Thoracic aorta (tissue), 2 donors: ENCODE results near the gene FN3K. TPM values are rescaled to one million over a fixed set of nuclear protein-coding genes. Genes with fewer than 3 reads are reported as not detected.

Experiments
- ATAC-seq: fragments of 150-250 bp; one replicate; pipeline ENCODE4 v1.8.0; 2017; ENCODE audit warnings: low read depth; ENCODE audit not compliant: insufficient number of reproducible peaks, low FRiP score
- DNase-seq: peaks from one replicate; pipeline ENCODE4 v3.0.0-alpha.2; 2020; ENCODE audit warnings: low spot score
- H3K27ac ChIP-seq, 2 donors: fragments of 200-600 bp; sonication (generic); 1 replicate in 1 of 2; 2 replicates in 1 of 2; pipeline ENCODE4 v1.5.1; 2016; ENCODE audit warnings: mild to moderate bottlenecking in 2 of 2, moderate library complexity in 2 of 2
- H3K27me3 ChIP-seq: fragments of 200-600 bp; sonication (generic); replicated peaks from 2 replicates; pipeline ENCODE4 v1.6.0; 2016; ENCODE audit warnings: mild to moderate bottlenecking; ENCODE audit not compliant: insufficient read depth
- H3K36me3 ChIP-seq: fragments of 200-600 bp; sonication (generic); one replicate; pipeline ENCODE4 v1.5.1; 2016
- H3K4me1 ChIP-seq, 2 donors: fragments of 200-600 bp; sonication (generic); 1 replicate in 1 of 2; 2 replicates in 1 of 2; pipeline versions ENCODE4 v1.5.1 to v1.6.0; 2016; ENCODE audit warnings: low read depth in 2 of 2, mild to moderate bottlenecking in 1 of 2; ENCODE audit not compliant: control insufficient read depth in 1 of 2
- H3K4me3 ChIP-seq: fragments of 200-600 bp; sonication (generic); 2 replicates; pipeline ENCODE4 v1.5.1; 2016; ENCODE audit warnings: mild to moderate bottlenecking
- H3K9me3 ChIP-seq: fragments of 200-600 bp; sonication (generic); 2 replicates; pipeline ENCODE4 v1.5.1; 2016
- CTCF ChIP-seq: fragments of 200-600 bp; sonication (generic); IDR thresholded peaks from one replicate; pipeline ENCODE4 v1.5.1; 2019; ENCODE audit warnings: antibody characterized with exemption
- total RNA-seq, 2 donors: library from RNA; depleted of rRNA; stranded (reverse); fragments of >200 nt; gene quantifications; one replicate each; pipeline versions ENCODE4 v1.1.0 to v1.2.3, GENCODE V29; 2016

FN3K gene
- total RNA-seq, 2 donors from 2014 or later: 8.3 to 10.4 TPM

- no peak overlapping the region for H3K4me3 ChIP-seq
Measured at GRCh38 chr17:82718986-82719685, 16.3 kb upstream of the FN3K start.

GRCh38 chr17:82720204-82720603, 15.2 kb upstream of the FN3K start:
- Histone ChIP-seq H3K27me3 (no peaks in the 10 kb centered on the region), H3K4me1 (peaks cover 4 to 20% of the 10 kb centered on the region in 2 donors), H3K36me3 (peaks cover 22% of the 10 kb centered on the region), H3K4me3 (no peak overlapping the region), H3K9me3 (no peaks in the 10 kb centered on the region), H3K27ac (no peak overlapping the region)
- ATAC-seq (no peak), DNase-seq (no peak)
- no peak for TF ChIP-seq CTCF

More at GRCh38 chr17:82718986-82719685, 16.3 kb upstream of the FN3K start:
- no peak overlapping the region for H3K27ac ChIP-seq
- H3K9me3 ChIP-seq: no peaks in the 10 kb centered on the region
- H3K4me1 ChIP-seq: peaks cover 4 to 20% of the 10 kb centered on the region in 2 donors
- DNase-seq (no peak), ATAC-seq (no peak)
- H3K27me3 ChIP-seq: no peaks in the 10 kb centered on the region
- H3K36me3 ChIP-seq: peaks cover 22% of the 10 kb centered on the region
- TF ChIP-seq CTCF: no peak

GRCh38 chr17:82722341-82723013, 12.9 kb upstream of the FN3K start:
- ATAC-seq (no peak), DNase-seq (no peak)
- H3K4me1 ChIP-seq: peaks cover 4 to 10% of the 10 kb centered on the region in 2 donors
- no peak overlapping the region for H3K4me3 ChIP-seq
- peaks cover 25% of the 10 kb centered on the region for H3K36me3 ChIP-seq
- H3K27ac ChIP-seq: no peak overlapping the region
- no peaks in the 10 kb centered on the region for H3K9me3 ChIP-seq
- TF ChIP-seq CTCF: no peak
- H3K27me3 ChIP-seq: no peaks in the 10 kb centered on the region

- DNase-seq (no peak), ATAC-seq (no peak)
- no peak for TF ChIP-seq CTCF
- H3K4me3 ChIP-seq: no peak overlapping the region
- H3K27ac ChIP-seq: no peak overlapping the region
- H3K4me1 ChIP-seq: peaks cover 0 to 2% of the 10 kb centered on the region in 2 donors
- no peaks in the 10 kb centered on the region for H3K9me3 ChIP-seq
- peaks cover 25% of the 10 kb centered on the region for H3K36me3 ChIP-seq
- H3K27me3 ChIP-seq: no peaks in the 10 kb centered on the region
Measured at GRCh38 chr17:82723169-82723807, 12.1 kb upstream of the FN3K start.

GRCh38 chr17:82726427-82726826, 9.0 kb upstream of the FN3K start:
- ATAC-seq (no peak), DNase-seq (no peak)
- peaks cover 24% of the 10 kb centered on the region for H3K36me3 ChIP-seq
- TF ChIP-seq CTCF: no peak
- H3K4me3 ChIP-seq: no peak overlapping the region
- no peak overlapping the region for H3K27ac ChIP-seq
- H3K4me1 ChIP-seq: no peaks in the 10 kb centered on the region
- no peaks in the 10 kb centered on the region for H3K9me3 ChIP-seq
- H3K27me3 ChIP-seq: no peaks in the 10 kb centered on the region
